Colonic mucosa (tissue), 4 donors: ENCODE measurements around the gene CDH11. TPM values are rescaled to one million over a fixed set of nuclear protein-coding genes. Genes with fewer than 3 reads are reported as not detected.

Experiments
- DNase-seq: peaks from one replicate; pipeline ENCODE4 v3.0.0-alpha.2; 2020
- H3K27ac ChIP-seq: fragments of 200-600 bp; one replicate; pipeline ENCODE4 v1.8.0; 2021
- H3K27me3 ChIP-seq: fragments of 200-600 bp; one replicate; pipeline ENCODE4 v1.8.0; 2021
- H3K36me3 ChIP-seq: fragments of 200-600 bp; one replicate; pipeline ENCODE4 v1.8.0; 2021
- H3K4me1 ChIP-seq: fragments of 200-600 bp; one replicate; pipeline ENCODE4 v1.8.0; 2021; ENCODE audit warnings: mild to moderate bottlenecking
- H3K4me3 ChIP-seq: fragments of 200-600 bp; one replicate; pipeline ENCODE4 v1.8.0; 2021
- H3K9ac ChIP-seq, 2 donors: one replicate each; pipeline ENCODE4 v1.7.0; 2013; ENCODE audit warnings: control low read depth in 2 of 2, low read depth in 2 of 2, low read length in 2 of 2
- H3K9me3 ChIP-seq: fragments of 200-600 bp; one replicate; pipeline ENCODE4 v1.8.0; 2021
- intact Hi-C: fragments of 100-400 bp; cut with DNase I; formaldehyde crosslinking; loops from one replicate; pipeline ENCODE4 v1.14.1; 2022
- total RNA-seq, 2 donors: library from RNA; stranded (reverse); fragmentation: NEBNext Ultra II Directional in 1 of 2; extraction: Animal tissue kit (Norgen Biotek cat#: 25700) in 1 of 2; gene quantifications; one replicate each; pipeline ENCODE4 v1.2.1, GENCODE V29; 2021
- TF ChIP-seq, protein P1 (sequence below): fragments of 200-600 bp; IDR thresholded peaks from one replicate; pipeline ENCODE4 v1.8.0; 2022; ENCODE audit warnings: antibody characterized with exemption, mild to moderate bottlenecking
- donor health status: healthy.
- donor health status: DM: no; HTN: no; CAD: no.
- donor health status: DM: no; HTN: no; CAD: no.

CDH11 gene
- total RNA-seq, 2 donors from 2014 or later = 10.2 to 17.1 TPM

- TF ChIP-seq, protein P1, sequence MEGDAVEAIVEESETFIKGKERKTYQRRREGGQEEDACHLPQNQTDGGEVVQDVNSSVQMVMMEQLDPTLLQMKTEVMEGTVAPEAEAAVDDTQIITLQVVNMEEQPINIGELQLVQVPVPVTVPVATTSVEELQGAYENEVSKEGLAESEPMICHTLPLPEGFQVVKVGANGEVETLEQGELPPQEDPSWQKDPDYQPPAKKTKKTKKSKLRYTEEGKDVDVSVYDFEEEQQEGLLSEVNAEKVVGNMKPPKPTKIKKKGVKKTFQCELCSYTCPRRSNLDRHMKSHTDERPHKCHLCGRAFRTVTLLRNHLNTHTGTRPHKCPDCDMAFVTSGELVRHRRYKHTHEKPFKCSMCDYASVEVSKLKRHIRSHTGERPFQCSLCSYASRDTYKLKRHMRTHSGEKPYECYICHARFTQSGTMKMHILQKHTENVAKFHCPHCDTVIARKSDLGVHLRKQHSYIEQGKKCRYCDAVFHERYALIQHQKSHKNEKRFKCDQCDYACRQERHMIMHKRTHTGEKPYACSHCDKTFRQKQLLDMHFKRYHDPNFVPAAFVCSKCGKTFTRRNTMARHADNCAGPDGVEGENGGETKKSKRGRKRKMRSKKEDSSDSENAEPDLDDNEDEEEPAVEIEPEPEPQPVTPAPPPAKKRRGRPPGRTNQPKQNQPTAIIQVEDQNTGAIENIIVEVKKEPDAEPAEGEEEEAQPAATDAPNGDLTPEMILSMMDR = no peak
- Histone ChIP-seq H3K27me3 (no peaks in the 10 kb centered on the region), H3K4me1 (no peaks in the 10 kb centered on the region), H3K9ac (no peak overlapping the region), H3K4me3 (no peak overlapping the region), H3K36me3 (no peaks in the 10 kb centered on the region), H3K9me3 (no peaks in the 10 kb centered on the region), H3K27ac (no peak overlapping the region)
- no peak for DNase-seq
- intact Hi-C loops = no loop called here
Measured at GRCh38 chr16:64964126-64964540, 157.7 kb downstream of the CDH11 start.

GRCh38 chr16:64962786-64963185, 159.1 kb downstream of the CDH11 start:
- TF ChIP-seq, protein P1 = no peak
- Histone ChIP-seq H3K4me3 (no peak overlapping the region), H3K36me3 (no peaks in the 10 kb centered on the region), H3K9me3 (no peaks in the 10 kb centered on the region), H3K27ac (no peak overlapping the region), H3K9ac (no peak overlapping the region), H3K4me1 (no peaks in the 10 kb centered on the region), H3K27me3 (no peaks in the 10 kb centered on the region)
- DNase-seq = no peak
- intact Hi-C loops = no loop called here

GRCh38 chr16:64957246-64957645, 164.6 kb downstream of the CDH11 start:
- intact Hi-C loops = no loop called here
- H3K4me3 ChIP-seq = no peak overlapping the region
- H3K4me1 ChIP-seq = no peaks in the 10 kb centered on the region
- TF ChIP-seq, protein P1 = no peak
- no peak for DNase-seq
- no peaks in the 10 kb centered on the region for H3K36me3 ChIP-seq
- no peaks in the 10 kb centered on the region for H3K27me3 ChIP-seq
- H3K27ac ChIP-seq = no peak overlapping the region
- H3K9me3 ChIP-seq = no peaks in the 10 kb centered on the region
- no peak overlapping the region for H3K9ac ChIP-seq

GRCh38 chr16:64952177-64952576, 169.7 kb downstream of the CDH11 start:
- no peak overlapping the region for H3K9ac ChIP-seq
- intact Hi-C loops = no loop called here
- no peak overlapping the region for H3K4me3 ChIP-seq
- no peaks in the 10 kb centered on the region for H3K9me3 ChIP-seq
- no peak overlapping the region for H3K27ac ChIP-seq
- no peaks in the 10 kb centered on the region for H3K4me1 ChIP-seq
- no peaks in the 10 kb centered on the region for H3K27me3 ChIP-seq
- no peak for DNase-seq
- no peaks in the 10 kb centered on the region for H3K36me3 ChIP-seq
- TF ChIP-seq, protein P1 = no peak

GRCh38 chr16:64951193-64951592, 170.7 kb downstream of the CDH11 start:
- no peak overlapping the region for H3K27ac ChIP-seq
- no peaks in the 10 kb centered on the region for H3K4me1 ChIP-seq
- no peaks in the 10 kb centered on the region for H3K27me3 ChIP-seq
- TF ChIP-seq, protein P1 = no peak
- no peak for DNase-seq
- H3K9me3 ChIP-seq = no peaks in the 10 kb centered on the region
- H3K4me3 ChIP-seq = no peak overlapping the region
- no peaks in the 10 kb centered on the region for H3K36me3 ChIP-seq
- intact Hi-C loops = no loop called here
- H3K9ac ChIP-seq = no peak overlapping the region

DNA sequence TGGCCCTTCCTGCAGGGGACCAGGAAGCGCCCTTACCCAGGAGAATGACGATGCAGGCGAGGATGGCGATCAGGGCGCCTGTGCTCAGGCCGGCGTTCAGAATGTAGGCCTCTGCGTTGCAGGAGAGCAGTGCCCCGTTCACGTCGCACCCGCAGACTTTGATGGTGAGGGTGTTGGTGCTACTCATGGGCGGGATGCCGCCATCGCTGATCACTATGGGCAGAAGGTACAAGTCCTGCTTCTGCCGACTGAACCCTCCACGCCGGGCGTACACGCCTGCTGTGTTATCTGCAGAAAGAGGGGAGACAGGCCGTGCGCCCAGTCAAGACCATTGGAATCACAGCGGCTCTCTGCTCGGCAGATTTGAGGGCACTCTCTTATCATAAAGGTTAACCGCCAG, 171.1 kb downstream of the CDH11 start:
- Histone ChIP-seq H3K4me1 (no peaks in the 10 kb centered on the region), H3K9me3 (no peaks in the 10 kb centered on the region), H3K4me3 (no peak overlapping the region), H3K9ac (no peak overlapping the region), H3K27ac (no peak overlapping the region), H3K36me3 (no peaks in the 10 kb centered on the region), H3K27me3 (no peaks in the 10 kb centered on the region)
- TF ChIP-seq, protein P1 = no peak
- DNase-seq = no peak
- intact Hi-C loops = no loop called here
